Measurements from ENCODE around the gene ROBO1. TPM values are rescaled to one million over a fixed set of nuclear protein-coding genes. Genes with fewer than 3 reads are reported as not detected.

ROBO1 gene
- total RNA-seq, 3 donors from 2014 or later, result 12.7 to 50.7 (median 23.6) TPM

GRCh38 chr3:78951342-78951945, 816.4 kb downstream of the ROBO1 start:
- H3K4me1 ChIP-seq, result no peaks in the 10 kb centered on the region
- no peaks in the 10 kb centered on the region for H3K36me3 ChIP-seq
- H3K9me3 ChIP-seq, result no peaks in the 10 kb centered on the region
- H3K4me3 ChIP-seq, result no peak overlapping the region
- no peak for DNase-seq (ENCODE audit: low spot score in 2 of 2)
- intact Hi-C loops (cut with DNase I; ENCODE audit: low total_unique reads), result no loop called here
- no peak overlapping the region for H3K27ac ChIP-seq
- no peaks in the 10 kb centered on the region for H3K27me3 ChIP-seq
- TF ChIP-seq POLR2AphosphoS5 (IDR thresholded peaks at IDR 0.05) (no peak), POLR2A (IDR thresholded peaks at IDR 0.05) (no peak), CTCF (IDR thresholded peaks at IDR 0.05) (no peak)

GRCh38 chr3:78941587-78941986, 826.2 kb downstream of the ROBO1 start:
- H3K4me3 ChIP-seq, result no peak overlapping the region
- H3K4me1 ChIP-seq, result no peaks in the 10 kb centered on the region
- intact Hi-C loops (cut with DNase I; ENCODE audit: low total_unique reads), result no loop called here
- H3K27ac ChIP-seq, result no peak overlapping the region
- H3K27me3 ChIP-seq, result no peaks in the 10 kb centered on the region
- peaks cover 12 to 13% of the 10 kb centered on the region in 2 donors for H3K9me3 ChIP-seq
- no peak for DNase-seq (ENCODE audit: low spot score in 2 of 2)
- TF ChIP-seq POLR2A (IDR thresholded peaks at IDR 0.05) (no peak), CTCF (IDR thresholded peaks at IDR 0.05) (no peak), POLR2AphosphoS5 (IDR thresholded peaks at IDR 0.05) (no peak)
- no peaks in the 10 kb centered on the region for H3K36me3 ChIP-seq

- no peak overlapping the region for H3K27ac ChIP-seq
- intact Hi-C loops (cut with DNase I; ENCODE audit: low total_unique reads), result no loop called here
These were observed 827.2 kb downstream of the ROBO1 start for GRCh38 chr3:78940626-78941025.

GRCh38 chr3:78940128-78940527, 827.7 kb downstream of the ROBO1 start:
- H3K4me1 ChIP-seq, result no peaks in the 10 kb centered on the region
- TF ChIP-seq POLR2A (IDR thresholded peaks at IDR 0.05) (no peak), CTCF (IDR thresholded peaks at IDR 0.05) (no peak), POLR2AphosphoS5 (IDR thresholded peaks at IDR 0.05) (no peak)
- H3K27ac ChIP-seq, result no peak overlapping the region
- H3K4me3 ChIP-seq, result no peak overlapping the region
- no peaks in the 10 kb centered on the region for H3K27me3 ChIP-seq
- peaks cover 8 to 12% of the 10 kb centered on the region in 2 donors for H3K9me3 ChIP-seq
- no peak for DNase-seq (ENCODE audit: low spot score in 2 of 2)
- no peaks in the 10 kb centered on the region for H3K36me3 ChIP-seq
- intact Hi-C loops (cut with DNase I; ENCODE audit: low total_unique reads), result no loop called here

More at GRCh38 chr3:78940626-78941025, 827.2 kb downstream of the ROBO1 start:
- no peak for TF ChIP-seq POLR2AphosphoS5 (IDR thresholded peaks at IDR 0.05)
- no peak for TF ChIP-seq POLR2A (IDR thresholded peaks at IDR 0.05)
- TF ChIP-seq CTCF (IDR thresholded peaks at IDR 0.05), result no peak
- Histone ChIP-seq H3K9me3 (peaks cover 12% of the 10 kb centered on the region in 2 donors), H3K36me3 (no peaks in the 10 kb centered on the region), H3K4me3 (no peak overlapping the region), H3K27me3 (no peaks in the 10 kb centered on the region), H3K4me1 (no peaks in the 10 kb centered on the region)
- no peak for DNase-seq (ENCODE audit: low spot score in 2 of 2)

- Histone ChIP-seq H3K4me3 (no peak overlapping the region), H3K9me3 (no peaks in the 10 kb centered on the region), H3K27me3 (no peaks in the 10 kb centered on the region), H3K36me3 (no peaks in the 10 kb centered on the region), H3K4me1 (no peaks in the 10 kb centered on the region), H3K27ac (no peak overlapping the region)
- TF ChIP-seq CTCF (IDR thresholded peaks at IDR 0.05) (no peak), POLR2AphosphoS5 (IDR thresholded peaks at IDR 0.05) (no peak), POLR2A (IDR thresholded peaks at IDR 0.05) (no peak)
- intact Hi-C loops (cut with DNase I; ENCODE audit: low total_unique reads), result no loop called here
- no peak for DNase-seq (ENCODE audit: low spot score in 2 of 2)
These were observed 830.3 kb downstream of the ROBO1 start for GRCh38 chr3:78937475-78937874.
